HepG2 (cell line): Measurements from ENCODE around the gene SLC25A22. TPM values are rescaled to one million over a fixed set of nuclear protein-coding genes. Genes with fewer than 3 reads are reported as not detected.
A peak's percentile ranks its signal among the peaks of the same experiment; 100 is the strongest.

Experiments used
- AKNA ChIP-seq: sonication (generic); formaldehyde crosslinking; IDR thresholded peaks from 2 replicates; pipeline ENCODE4 v1.4.0; 2020; ENCODE audit warnings: missing genetic modification reagents, borderline replicate concordance
- EHMT2 ChIP-seq: fragments of 200-600 bp; sonication (generic); IDR thresholded peaks from 2 replicates; pipeline ENCODE4 v1.7.0; 2017; ENCODE audit warnings: antibody characterized with exemption, low read depth, low read length, borderline replicate concordance
- FOSL1 ChIP-seq: sonication (generic); formaldehyde crosslinking; IDR thresholded peaks from 2 replicates; pipeline ENCODE4 v1.9.0; 2021; ENCODE audit warnings: missing genetic modification reagents, borderline replicate concordance
- IRF2 ChIP-seq: IDR thresholded peaks from 2 replicates; pipeline ENCODE4 v1.6.1; 2018; ENCODE audit warnings: missing genetic modification reagents, missing compliant biosample characterization
- JDP2 ChIP-seq: sonication (generic); formaldehyde crosslinking; IDR thresholded peaks from 2 replicates; pipeline ENCODE4 v1.8.1; 2022; ENCODE audit warnings: missing genetic modification reagents, borderline replicate concordance
- MAX ChIP-seq: IDR thresholded peaks from 2 replicates; pipeline ENCODE4 v1.6.1; 2012; ENCODE audit warnings: inconsistent platforms
- MYC ChIP-seq: sonication (generic); formaldehyde crosslinking; IDR thresholded peaks from 2 replicates; pipeline ENCODE4 v1.9.0; 2021; ENCODE audit warnings: missing genetic modification reagents, borderline replicate concordance
- NFYC ChIP-seq: IDR thresholded peaks from 2 replicates; pipeline ENCODE4 v1.6.1; 2016; ENCODE audit warnings: missing genetic modification reagents, missing compliant biosample characterization
- POLR2AphosphoS2 ChIP-seq: IDR thresholded peaks from 2 replicates; pipeline ENCODE4 v1.6.1; 2011; ENCODE audit warnings: low read depth, low read length, improper control_type of control experiment
- SAFB2 ChIP-seq: sonication (generic); formaldehyde crosslinking; IDR thresholded peaks from 2 replicates; pipeline ENCODE4 v1.5.1; 2020; ENCODE audit warnings: missing genetic modification reagents, low read depth, mild to moderate bottlenecking, borderline replicate concordance
- SNRNP70 ChIP-seq: fragments of 200-400 bp; formaldehyde crosslinking; IDR thresholded peaks from 2 replicates; pipeline ENCODE4 v1.6.1; 2017; ENCODE audit warnings: mild to moderate bottlenecking, low read depth, low read length, moderate library complexity
- SRSF4 ChIP-seq: fragments of 200-400 bp; formaldehyde crosslinking; IDR thresholded peaks from one replicate; pipeline ENCODE4 v1.6.1; 2018; ENCODE audit warnings: mild to moderate bottlenecking, low read depth, low read length, moderate library complexity; ENCODE audit not compliant: poor library complexity, severe bottlenecking
- STAT5B ChIP-seq: sonication (generic); formaldehyde crosslinking; IDR thresholded peaks from 2 replicates; pipeline ENCODE4 v1.4.0; 2020; ENCODE audit warnings: missing genetic modification reagents
- ZMYM3 ChIP-seq: sonication (generic); formaldehyde crosslinking; IDR thresholded peaks from 2 replicates; pipeline ENCODE4 v1.5.1; 2020; ENCODE audit warnings: mild to moderate bottlenecking, missing genetic modification reagents
- ZNF124 ChIP-seq: sonication (generic); formaldehyde crosslinking; IDR thresholded peaks from 2 replicates; pipeline ENCODE4 v1.4.0; 2020; ENCODE audit warnings: missing genetic modification reagents
- ZNF20 ChIP-seq: sonication (generic); formaldehyde crosslinking; IDR thresholded peaks from 2 replicates; pipeline ENCODE4 v1.4.0; 2020; ENCODE audit warnings: mild to moderate bottlenecking, moderate library complexity, missing genetic modification reagents
- ZNF569 ChIP-seq: sonication (generic); formaldehyde crosslinking; IDR thresholded peaks from 2 replicates; pipeline ENCODE4 v1.5.0; 2020; ENCODE audit warnings: mild to moderate bottlenecking, missing genetic modification reagents, moderate library complexity, borderline replicate concordance
- ZNF746 ChIP-seq: sonication (generic); formaldehyde crosslinking; IDR thresholded peaks from 2 replicates; pipeline ENCODE4 v1.8.0; 2022; ENCODE audit warnings: mild to moderate bottlenecking, missing genetic modification reagents
- ZNF761 ChIP-seq: sonication (generic); formaldehyde crosslinking; conservative IDR thresholded peaks from 2 replicates; pipeline ENCODE4 v1.4.0; 2020; ENCODE audit warnings: mild to moderate bottlenecking, missing genetic modification reagents
- ZNF773 ChIP-seq: sonication (generic); formaldehyde crosslinking; IDR thresholded peaks from 2 replicates; pipeline ENCODE4 v1.4.0; 2020; ENCODE audit warnings: missing genetic modification reagents, borderline replicate concordance
- ZNF816 ChIP-seq: sonication (generic); formaldehyde crosslinking; IDR thresholded peaks from 2 replicates; pipeline ENCODE4 v1.8.0; 2022; ENCODE audit warnings: missing genetic modification reagents, mild to moderate bottlenecking, borderline replicate concordance
- ZNF891 ChIP-seq: sonication (generic); formaldehyde crosslinking; IDR thresholded peaks from 2 replicates; pipeline ENCODE4 v1.5.0; 2020; ENCODE audit warnings: mild to moderate bottlenecking, missing genetic modification reagents
- polyA plus RNA-seq, 8 experiments: library from polyadenylated mRNA; depleted of rRNA in 3 of 8; stranded (reverse) in 7 of 8; unstranded in 1 of 8; fragments of >200 nt; fragmentation: Illumina TruSeq in 4 of 8; extraction: Trizol in 4 of 8; gene quantifications; 2 replicates each; pipeline versions ENCODE4 v1.2.1 to v1.2.3, GENCODE V29; 2011 to 2016; ENCODE audit warnings: low read depth in 4 of 8, missing spikeins in 1 of 8, mixed read lengths in 1 of 8; ENCODE audit not compliant: insufficient read depth in 1 of 8
- total RNA-seq, 5 experiments: library from RNA; depleted of rRNA; stranded (reverse); fragments of >200 nt; fragmentation: Illumina TruSeq; extraction: Trizol; gene quantifications; 2 replicates each; pipeline ENCODE4 v1.2.3, GENCODE V29; 2016; ENCODE audit warnings: low read depth in 1 of 5
- TF ChIP-seq, protein P1 (sequence below), 2 experiments: sonication (generic) in 1 of 2; formaldehyde crosslinking in 1 of 2; IDR thresholded peaks; 2 replicates each; pipeline versions ENCODE4 v1.4.0 to v1.6.1; 2018 to 2020; ENCODE audit warnings: missing genetic modification reagents in 2 of 2, borderline replicate concordance in 1 of 2, low read depth in 1 of 2, mild to moderate bottlenecking in 1 of 2, missing biosample characterization in 1 of 2
- TF ChIP-seq, protein P2 (sequence below): sonication (generic); formaldehyde crosslinking; IDR thresholded peaks from 2 replicates; pipeline ENCODE4 v1.4.0; 2020; ENCODE audit warnings: mild to moderate bottlenecking, missing genetic modification reagents

SLC25A22 gene
- total and polyA plus RNA-seq, 2 of the 13 experiments (the other 11 are each of a cell fraction or from before 2014, with no cell fraction given) = 12.4 to 19.2 TPM

DNA sequence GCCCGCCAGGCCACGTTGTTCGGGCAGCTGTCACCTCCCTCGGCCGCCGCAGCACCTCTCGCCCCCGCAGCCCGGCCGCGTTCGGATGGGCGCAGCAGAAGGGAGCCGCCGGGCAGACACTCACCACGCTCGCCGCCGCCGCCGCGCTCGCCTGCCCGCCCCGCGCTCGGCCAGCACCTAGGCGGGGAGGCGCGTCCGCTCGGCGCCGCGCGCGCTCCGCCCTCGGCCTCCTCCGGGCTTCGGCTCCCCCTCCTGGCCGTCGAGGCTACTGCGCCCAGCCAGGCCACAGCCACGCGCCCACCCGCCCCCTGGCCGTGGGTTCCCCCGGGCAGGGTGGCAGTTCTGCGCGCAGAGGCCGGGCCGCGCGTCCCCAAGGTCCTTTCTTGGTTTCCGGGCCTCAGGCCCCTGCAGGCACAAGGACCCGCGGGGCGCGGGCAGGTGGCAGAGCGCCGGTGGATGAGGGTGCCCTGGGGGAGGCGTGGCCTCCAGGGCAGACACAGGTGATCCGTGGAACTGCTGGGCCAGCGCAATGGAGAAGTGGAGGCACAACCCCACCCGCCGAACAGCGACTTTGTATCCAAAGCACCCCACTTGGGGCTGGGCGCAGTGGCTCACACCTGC lies at the start of gene SLC25A22 (continued):
- TF ChIP-seq AKNA (CRISPR knock-in tag) (no peak), STAT5B (CRISPR knock-in tag) (no peak), IRF2 (CRISPR knock-in tag) (no peak), ZNF569 (CRISPR knock-in tag) (no peak), ZNF816 (CRISPR knock-in tag) (no peak), FOSL1 (CRISPR knock-in tag) (no peak), ZNF20 (CRISPR knock-in tag) (no peak), ZMYM3 (CRISPR knock-in tag) (no peak), SAFB2 (no peak), ZNF124 (CRISPR knock-in tag) (no peak), EHMT2 (no peak), ZNF773 (CRISPR knock-in tag) (no peak), ZNF761 (no peak), NFYC (no peak), MAX (no peak; the same call in 1 of the 2 replicates), ZNF891 (CRISPR knock-in tag) (no peak), MYC (CRISPR knock-in tag) (peak; percentile 46), JDP2 (CRISPR knock-in tag) (no peak), POLR2AphosphoS2 (no peak), SNRNP70 (no peak), SRSF4 (no peak), ZNF746 (CRISPR knock-in tag) (no peak)
- TF ChIP-seq, protein P1, sequence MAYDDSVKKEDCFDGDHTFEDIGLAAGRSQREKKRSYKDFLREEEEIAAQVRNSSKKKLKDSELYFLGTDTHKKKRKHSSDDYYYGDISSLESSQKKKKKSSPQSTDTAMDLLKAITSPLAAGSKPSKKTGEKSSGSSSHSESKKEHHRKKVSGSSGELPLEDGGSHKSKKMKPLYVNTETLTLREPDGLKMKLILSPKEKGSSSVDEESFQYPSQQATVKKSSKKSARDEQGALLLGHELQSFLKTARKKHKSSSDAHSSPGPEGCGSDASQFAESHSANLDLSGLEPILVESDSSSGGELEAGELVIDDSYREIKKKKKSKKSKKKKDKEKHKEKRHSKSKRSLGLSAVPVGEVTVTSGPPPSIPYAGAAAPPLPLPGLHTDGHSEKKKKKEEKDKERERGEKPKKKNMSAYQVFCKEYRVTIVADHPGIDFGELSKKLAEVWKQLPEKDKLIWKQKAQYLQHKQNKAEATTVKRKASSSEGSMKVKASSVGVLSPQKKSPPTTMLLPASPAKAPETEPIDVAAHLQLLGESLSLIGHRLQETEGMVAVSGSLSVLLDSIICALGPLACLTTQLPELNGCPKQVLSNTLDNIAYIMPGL (CRISPR knock-in tag; IDR thresholded peaks at IDR 0.05; ENCODE audit: borderline replicate concordance in 1 of 2, low read depth in 1 of 2) = peak in 1 of 2 experiments; percentile 16; a peak in 2 of 4 replicates
- TF ChIP-seq, protein P2, sequence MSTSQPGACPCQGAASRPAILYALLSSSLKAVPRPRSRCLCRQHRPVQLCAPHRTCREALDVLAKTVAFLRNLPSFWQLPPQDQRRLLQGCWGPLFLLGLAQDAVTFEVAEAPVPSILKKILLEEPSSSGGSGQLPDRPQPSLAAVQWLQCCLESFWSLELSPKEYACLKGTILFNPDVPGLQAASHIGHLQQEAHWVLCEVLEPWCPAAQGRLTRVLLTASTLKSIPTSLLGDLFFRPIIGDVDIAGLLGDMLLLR = no peak; the same call in 1 of the 2 replicates
